ENCODE measurements around the gene PNMA5.
"Not testable (repeated sequence)": the region's sequence is repeated elsewhere in the genome, so short reads cannot be mapped to it uniquely, and the experiment has no call there.

PNMA5 gene

GRCh38 chrX:152993933-152994332 lies at the start of gene PNMA5:
Gene PNMA5, minus strand, starts transcription at chrX:152994116. Its CDS starts 2,518 bp downstream, at chrX:152991598.
- DNase-seq (ENCODE audit: low spot score) = no peak

GRCh38 chrX:153032397-153033118 lies 38.6 kb upstream of the PNMA5 start:
- DNase-seq (ENCODE audit: low spot score) = peak; percentile 41

- no peak for DNase-seq (ENCODE audit: low spot score)
These were observed 36.9 kb upstream of the PNMA5 start for GRCh38 chrX:153030801-153031200.

GRCh38 chrX:153029875-153030274 lies 36.0 kb upstream of the PNMA5 start:
- DNase-seq (ENCODE audit: low spot score) = no peak

DNA sequence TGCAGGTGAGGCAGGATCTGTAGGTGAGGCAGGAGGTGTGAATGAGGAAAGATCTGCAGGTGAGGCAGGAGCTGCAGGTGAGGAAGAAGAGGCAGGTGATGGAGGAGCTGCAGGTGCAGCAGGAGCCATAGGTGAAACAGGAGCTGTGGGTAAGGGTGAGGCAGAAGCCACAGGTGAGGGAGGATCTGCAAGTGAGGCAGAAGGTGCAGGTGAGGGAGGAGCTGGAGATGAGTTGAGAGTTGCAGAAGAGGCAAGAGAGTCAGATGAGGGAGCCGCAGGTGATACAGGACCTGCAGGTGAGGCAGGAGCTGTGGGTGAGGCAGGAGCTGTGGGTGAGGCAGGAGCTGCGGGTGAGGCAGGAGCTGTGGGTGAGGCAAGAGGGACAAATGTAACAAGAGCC lies 35.2 kb upstream of the PNMA5 start:
- DNase-seq (ENCODE audit: low spot score) = no peak

DNA sequence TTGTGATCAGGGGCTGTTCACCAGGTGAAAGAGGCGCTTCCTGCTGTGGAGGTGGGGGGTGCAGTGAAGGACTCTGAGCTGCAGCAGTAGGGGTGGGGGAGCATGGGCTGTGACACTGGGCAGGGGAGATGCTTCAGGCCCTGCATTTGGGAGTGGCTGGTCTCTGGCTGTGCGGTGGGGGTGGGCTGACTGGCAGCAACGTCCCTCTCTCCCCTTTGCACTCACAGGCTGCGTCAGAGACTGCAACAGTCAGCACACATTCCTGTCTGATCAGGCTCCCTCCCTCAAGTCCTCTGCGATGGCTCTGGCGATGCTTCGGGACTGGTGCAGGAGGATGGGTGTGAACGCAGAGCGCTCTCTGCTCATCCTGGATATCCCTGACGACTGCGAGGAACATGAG lies 34.6 kb upstream of the PNMA5 start:
- DNase-seq (ENCODE audit: low spot score) = not testable (repeated sequence)

DNA sequence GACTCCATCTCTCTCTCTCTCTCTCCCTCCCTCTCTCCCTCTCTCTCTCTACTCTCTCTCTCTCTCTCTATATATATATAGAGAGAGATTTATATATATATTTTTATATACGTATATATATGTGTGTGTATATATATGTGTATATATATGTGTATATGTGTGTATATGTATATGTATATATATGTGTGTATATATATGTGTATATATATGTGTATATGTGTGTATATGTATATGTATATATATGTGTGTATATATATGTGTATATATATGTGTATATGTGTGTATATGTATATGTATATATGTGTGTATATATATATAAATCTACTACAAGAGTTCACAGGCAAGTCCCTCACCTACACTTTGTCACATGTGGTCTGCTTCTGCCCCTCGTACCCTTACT lies 32.6 kb upstream of the PNMA5 start:
- DNase-seq (ENCODE audit: low spot score) = not testable (repeated sequence)

GRCh38 chrX:153019166-153019565 lies 25.2 kb upstream of the PNMA5 start:
- no peak for DNase-seq (ENCODE audit: low spot score)

GRCh38 chrX:153017174-153017573 lies 23.3 kb upstream of the PNMA5 start:
- not testable (repeated sequence) for DNase-seq (ENCODE audit: low spot score)

DNA sequence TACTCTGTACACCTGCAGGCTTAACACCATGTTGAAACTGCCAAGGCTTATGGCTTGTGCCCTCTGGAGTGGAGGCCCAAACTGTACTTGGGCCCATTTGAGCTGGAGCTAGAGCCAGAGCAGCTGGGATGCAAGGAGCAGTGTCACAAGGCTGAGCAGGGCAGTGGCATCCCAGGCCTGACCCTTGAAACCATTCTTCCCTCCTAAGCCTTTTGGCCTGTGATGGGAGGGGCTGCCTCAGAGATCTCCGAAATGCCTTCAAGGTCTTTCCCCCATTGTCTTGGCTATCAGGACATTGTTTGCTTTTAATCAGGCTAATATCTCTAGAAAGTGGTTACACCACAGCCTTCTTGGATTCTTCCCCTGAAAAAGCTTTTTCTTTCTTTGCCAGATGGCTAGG lies 10.9 kb upstream of the PNMA5 start:
- no peak for DNase-seq (ENCODE audit: low spot score)

GRCh38 chrX:153003981-153004380 lies 10.1 kb upstream of the PNMA5 start:
- no peak for DNase-seq (ENCODE audit: low spot score)

- not testable (repeated sequence) for DNase-seq (ENCODE audit: low spot score)
These were observed 8.3 kb upstream of the PNMA5 start for GRCh38 chrX:153002182-153002581.

DNA sequence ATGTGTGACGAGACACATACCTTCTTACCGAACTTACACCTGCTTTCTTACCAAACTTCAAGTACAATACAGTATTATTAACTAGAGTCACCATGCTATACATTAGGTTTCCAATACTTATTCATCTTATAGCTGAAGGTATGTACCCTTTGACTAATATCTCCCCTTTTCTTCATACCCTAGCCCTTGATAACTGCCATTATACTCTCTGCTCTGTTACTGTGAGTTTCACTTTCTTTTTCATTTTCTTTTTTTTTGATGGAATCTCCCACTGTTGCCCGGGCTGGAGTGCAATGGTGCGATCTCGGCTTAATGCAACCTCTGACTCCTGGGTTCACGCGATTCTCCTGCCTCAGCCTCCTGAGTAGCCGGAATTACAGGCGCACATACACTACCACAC lies 3.4 kb upstream of the PNMA5 start:
- no peak for DNase-seq (ENCODE audit: low spot score)

DNA sequence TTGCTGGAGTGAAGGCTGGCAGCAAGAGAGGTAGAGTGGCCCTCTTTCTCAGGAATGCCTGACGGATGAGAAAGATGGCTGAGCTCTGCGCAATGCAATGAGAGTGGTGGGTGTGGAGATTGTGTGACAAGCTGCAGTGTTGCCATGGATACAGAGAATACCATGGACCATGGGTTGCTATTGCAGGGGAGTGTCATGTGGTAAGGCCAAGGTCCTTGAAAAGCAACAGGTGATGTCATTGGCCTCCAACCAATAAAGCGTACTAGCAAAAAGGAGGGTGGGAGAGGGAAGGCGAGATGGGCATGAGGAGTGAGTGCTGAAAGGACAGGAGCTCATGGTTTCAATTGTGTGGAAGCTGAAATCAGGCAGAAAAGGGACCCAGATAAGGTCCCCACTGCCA lies 1.8 kb downstream of the PNMA5 start:
- DNase-seq (ENCODE audit: low spot score) = no peak

- DNase-seq (ENCODE audit: low spot score) = no peak
These were observed 2.8 kb downstream of the PNMA5 start for GRCh38 chrX:152991123-152991522.

DNA sequence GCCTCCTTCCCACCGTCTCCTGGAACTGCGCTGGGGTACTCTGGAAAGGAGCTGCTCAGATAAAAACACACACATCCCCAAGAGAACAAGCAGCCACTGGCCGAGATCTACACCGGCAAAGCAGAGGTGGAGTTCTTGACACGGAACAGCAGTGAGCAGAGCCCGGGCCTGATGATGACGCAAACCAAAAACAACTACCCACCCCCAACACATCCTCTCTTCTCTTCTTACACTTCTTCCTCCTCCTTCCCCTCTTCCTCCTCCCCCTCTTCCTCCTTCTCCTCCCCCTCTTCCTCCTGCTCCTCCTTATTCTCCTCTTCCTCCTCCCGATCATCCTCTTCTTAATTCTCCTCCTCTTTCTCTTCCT lies 4.6 kb downstream of the PNMA5 start:
- peak; percentile 7 for DNase-seq (ENCODE audit: low spot score)

- DNase-seq (ENCODE audit: low spot score) = no peak
These were observed 5.2 kb downstream of the PNMA5 start for GRCh38 chrX:152988536-152989291.

DNA sequence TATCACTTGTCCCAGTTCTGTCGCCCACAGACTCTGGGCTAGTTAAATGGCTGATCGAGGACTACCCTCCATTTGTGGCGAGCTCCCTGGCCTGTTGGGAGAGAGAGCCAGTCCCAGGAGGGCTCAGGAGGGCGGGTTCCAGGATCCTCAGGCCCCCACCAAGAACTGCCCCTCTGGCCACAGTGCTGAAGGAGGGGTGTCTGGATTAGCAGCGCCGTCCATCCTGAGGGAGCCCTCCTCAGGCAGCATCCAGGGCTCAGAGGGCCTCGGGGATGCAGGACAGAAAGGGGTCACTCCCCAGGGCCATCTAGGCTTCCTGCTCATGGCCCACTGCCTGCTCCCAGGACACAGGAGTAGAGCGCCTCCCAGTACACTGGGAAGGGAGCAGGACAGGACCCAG lies 6.1 kb downstream of the PNMA5 start:
- DNase-seq (ENCODE audit: low spot score) = no peak

- not testable (repeated sequence) for DNase-seq (ENCODE audit: low spot score)
These were observed 6.8 kb downstream of the PNMA5 start for GRCh38 chrX:152987156-152987555.

GRCh38 chrX:152985383-152985782 lies 8.5 kb downstream of the PNMA5 start:
- not testable (repeated sequence) for DNase-seq (ENCODE audit: low spot score)

GRCh38 chrX:152968193-152968592 lies 25.7 kb downstream of the PNMA5 start:
- DNase-seq (ENCODE audit: low spot score) = no peak

- no peak for DNase-seq (ENCODE audit: low spot score)
These were observed 33.8 kb downstream of the PNMA5 start for GRCh38 chrX:152960115-152960514.

DNA sequence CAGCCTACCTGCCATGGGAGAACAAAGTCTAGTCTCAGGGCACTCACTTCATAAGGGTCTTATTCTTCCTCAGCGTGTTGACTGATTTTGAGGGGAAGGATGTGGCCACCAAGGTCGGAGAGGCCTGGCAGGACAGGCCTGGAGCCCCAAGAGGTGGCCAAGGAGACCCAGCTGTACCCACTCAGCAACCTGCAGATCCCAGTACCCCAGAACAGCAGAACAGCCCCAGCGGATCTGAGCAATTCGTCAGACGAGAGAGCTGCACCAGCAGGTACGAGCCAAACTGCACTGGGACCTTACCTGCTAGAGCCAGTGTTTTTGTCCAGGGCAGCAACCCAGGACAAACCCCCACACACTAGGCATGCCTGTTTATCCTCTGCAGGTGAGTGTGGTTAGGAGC lies 34.3 kb downstream of the PNMA5 start:
- DNase-seq (ENCODE audit: low spot score) = no peak

Data from globus pallidus (tissue), 1 donor.